HepG2 (cell line): ENCODE measurements around the gene ZBP1. TPM values are rescaled to one million over a fixed set of nuclear protein-coding genes. Genes with fewer than 3 reads are reported as not detected.

Experiments used
- AFF4 ChIP-seq: sonication (generic); formaldehyde crosslinking; IDR thresholded peaks from 2 replicates; pipeline ENCODE4 v1.4.0; 2020; ENCODE audit warnings: missing genetic modification reagents
- CBX2 ChIP-seq, 2 experiments: fragments of 200-600 bp in 1 of 2; sonication (generic); formaldehyde crosslinking in 1 of 2; IDR thresholded peaks; 2 replicates each; pipeline versions ENCODE4 v1.7.0 to v1.8.1; 2018 to 2022; ENCODE audit warnings: low read depth in 2 of 2, low read length in 1 of 2, mild to moderate bottlenecking in 1 of 2, missing genetic modification reagents in 1 of 2
- CENPBD1 ChIP-seq: sonication (generic); formaldehyde crosslinking; IDR thresholded peaks from 2 replicates; pipeline ENCODE4 v1.8.0; 2022; ENCODE audit warnings: missing genetic modification reagents, low read depth, mild to moderate bottlenecking, borderline replicate concordance
- CREB1 ChIP-seq, 2 experiments: fragments of 450-650 bp in 1 of 2; IDR thresholded peaks; 2 replicates each; pipeline ENCODE4 v1.6.1; 2016 to 2017; ENCODE audit warnings: control low read depth in 1 of 2, mild to moderate bottlenecking in 1 of 2, missing compliant biosample characterization in 1 of 2, missing genetic modification characterization in 1 of 2
- KLF6 ChIP-seq: IDR thresholded peaks from 2 replicates; pipeline ENCODE4 v1.8.0; 2016; ENCODE audit warnings: missing biosample characterization, missing genetic modification reagents
- MZF1 ChIP-seq: sonication (generic); formaldehyde crosslinking; IDR thresholded peaks from 2 replicates; pipeline ENCODE4 v1.8.1; 2023; ENCODE audit warnings: mild to moderate bottlenecking, missing genetic modification reagents, borderline replicate concordance
- PLRG1 ChIP-seq: fragments of 450-650 bp; conservative IDR thresholded peaks from 2 replicates; pipeline ENCODE4 v1.6.1; 2016
- SMARCC2 ChIP-seq: fragments of 450-650 bp; IDR thresholded peaks from 2 replicates; pipeline ENCODE4 v1.6.1; 2017; ENCODE audit warnings: antibody characterized with exemption, mild to moderate bottlenecking
- SP2 ChIP-seq: sonication (generic); formaldehyde crosslinking; IDR thresholded peaks from 2 replicates; pipeline ENCODE4 v1.5.1; 2020; ENCODE audit warnings: mild to moderate bottlenecking, missing genetic modification reagents
- TBL1XR1 ChIP-seq: fragments of 150-350 bp; IDR thresholded peaks from 2 replicates; pipeline ENCODE4 v1.6.1; 2014; ENCODE audit warnings: borderline replicate concordance, low read length; ENCODE audit not compliant: partially characterized antibody
- TBX3 ChIP-seq: fragments of 450-650 bp; IDR thresholded peaks from 2 replicates; pipeline ENCODE4 v1.6.1; 2017; ENCODE audit warnings: antibody characterized with exemption, mild to moderate bottlenecking, inconsistent platforms, borderline replicate concordance
- U2AF1 ChIP-seq: fragments of 200-400 bp; formaldehyde crosslinking; optimal IDR thresholded peaks from 2 replicates; pipeline ENCODE3; 2017; ENCODE audit warnings: mild to moderate bottlenecking, low read depth, low read length
- ZBTB7A ChIP-seq: sonication (generic); formaldehyde crosslinking; IDR thresholded peaks from 2 replicates; pipeline ENCODE4 v1.8.0; 2022; ENCODE audit warnings: mild to moderate bottlenecking, missing genetic modification reagents
- ZC3H4 ChIP-seq: sonication (generic); formaldehyde crosslinking; IDR thresholded peaks from 2 replicates; pipeline ENCODE4 v1.4.0; 2020; ENCODE audit warnings: missing genetic modification reagents, borderline replicate concordance
- ZFP62 ChIP-seq: sonication (generic); formaldehyde crosslinking; IDR thresholded peaks from 2 replicates; pipeline ENCODE4 v1.4.0; 2020; ENCODE audit warnings: missing genetic modification reagents
- ZNF670 ChIP-seq: sonication (generic); formaldehyde crosslinking; IDR thresholded peaks from 2 replicates; pipeline ENCODE4 v1.8.0; 2022; ENCODE audit warnings: mild to moderate bottlenecking, missing genetic modification reagents, borderline replicate concordance
- ZNF784 ChIP-seq: sonication (generic); formaldehyde crosslinking; IDR thresholded peaks from 2 replicates; pipeline ENCODE4 v1.5.1; 2020; ENCODE audit warnings: missing genetic modification reagents, mild to moderate bottlenecking, borderline replicate concordance
- polyA plus RNA-seq, 8 experiments: library from polyadenylated mRNA; depleted of rRNA in 3 of 8; stranded (reverse) in 7 of 8; unstranded in 1 of 8; fragments of >200 nt; fragmentation: Illumina TruSeq in 4 of 8; extraction: Trizol in 4 of 8; gene quantifications; 2 replicates each; pipeline versions ENCODE4 v1.2.1 to v1.2.3, GENCODE V29; 2011 to 2016; ENCODE audit warnings: low read depth in 4 of 8, missing spikeins in 1 of 8, mixed read lengths in 1 of 8; ENCODE audit not compliant: insufficient read depth in 1 of 8
- total RNA-seq, 5 experiments: library from RNA; depleted of rRNA; stranded (reverse); fragments of >200 nt; fragmentation: Illumina TruSeq; extraction: Trizol; gene quantifications; 2 replicates each; pipeline ENCODE4 v1.2.3, GENCODE V29; 2016; ENCODE audit warnings: low read depth in 1 of 5

Gene ZBP1
- total and polyA plus RNA-seq, 2 of the 13 experiments (the other 11 are each of a cell fraction or from before 2014, with no cell fraction given) = not detected

GRCh38 chr20:57567471-57568079 lies 52.7 kb downstream of the ZBP1 start (continued):
- no peak for TF ChIP-seq AFF4
- TF ChIP-seq U2AF1 = no peak
- TF ChIP-seq TBL1XR1 = no peak
- no peak for TF ChIP-seq ZBTB7A (CRISPR knock-in tag)
- TF ChIP-seq ZNF670 (CRISPR knock-in tag) = no peak
- TF ChIP-seq KLF6 (CRISPR knock-in tag) = 0 out of 2 replicates have a peak, but pooled peaks have one; percentile 12
- TF ChIP-seq ZC3H4 (CRISPR knock-in tag) = no peak
- TF ChIP-seq TBX3 = no peak
- no peak for TF ChIP-seq CBX2 (IDR thresholded peaks at IDR 0.05; ENCODE audit: low read depth, low read length)
- no peak for TF ChIP-seq CBX2 (CRISPR knock-in tag; IDR thresholded peaks at IDR 0.05; ENCODE audit: low read depth)
- no peak for TF ChIP-seq SMARCC2
- no peak for TF ChIP-seq CREB1 (IDR thresholded peaks at IDR 0.05)
- no peak for TF ChIP-seq CREB1 (CRISPR knock-in tag; IDR thresholded peaks at IDR 0.05)
- TF ChIP-seq ZNF784 (CRISPR knock-in tag) = no peak
- no peak for TF ChIP-seq PLRG1
- peak; percentile 37; the same call in 1 of the 2 replicates for TF ChIP-seq SP2 (CRISPR knock-in tag)
- TF ChIP-seq MZF1 (CRISPR knock-in tag) = peak; percentile 56; the same call in 1 of the 2 replicates
- TF ChIP-seq ZFP62 (CRISPR knock-in tag) = no peak
- no peak for TF ChIP-seq CENPBD1 (CRISPR knock-in tag)
